ENCODE measurements around the gene CHRNA1.

GRCh38 chr2:174802459-174802858 is 38.2 kb upstream of the CHRNA1 start:
- TF ChIP-seq, protein P1, sequence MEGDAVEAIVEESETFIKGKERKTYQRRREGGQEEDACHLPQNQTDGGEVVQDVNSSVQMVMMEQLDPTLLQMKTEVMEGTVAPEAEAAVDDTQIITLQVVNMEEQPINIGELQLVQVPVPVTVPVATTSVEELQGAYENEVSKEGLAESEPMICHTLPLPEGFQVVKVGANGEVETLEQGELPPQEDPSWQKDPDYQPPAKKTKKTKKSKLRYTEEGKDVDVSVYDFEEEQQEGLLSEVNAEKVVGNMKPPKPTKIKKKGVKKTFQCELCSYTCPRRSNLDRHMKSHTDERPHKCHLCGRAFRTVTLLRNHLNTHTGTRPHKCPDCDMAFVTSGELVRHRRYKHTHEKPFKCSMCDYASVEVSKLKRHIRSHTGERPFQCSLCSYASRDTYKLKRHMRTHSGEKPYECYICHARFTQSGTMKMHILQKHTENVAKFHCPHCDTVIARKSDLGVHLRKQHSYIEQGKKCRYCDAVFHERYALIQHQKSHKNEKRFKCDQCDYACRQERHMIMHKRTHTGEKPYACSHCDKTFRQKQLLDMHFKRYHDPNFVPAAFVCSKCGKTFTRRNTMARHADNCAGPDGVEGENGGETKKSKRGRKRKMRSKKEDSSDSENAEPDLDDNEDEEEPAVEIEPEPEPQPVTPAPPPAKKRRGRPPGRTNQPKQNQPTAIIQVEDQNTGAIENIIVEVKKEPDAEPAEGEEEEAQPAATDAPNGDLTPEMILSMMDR (IDR thresholded peaks at IDR 0.05 in 4 of 5, conservative IDR thresholded peaks at IDR 0.05 in 1 of 5): no peak
- TF ChIP-seq POLR2A (IDR thresholded peaks at IDR 0.05): no peak

Data from gastrocnemius medialis (tissue), 4 donors.